Urinary bladder (tissue), 4 donors: Measurements from ENCODE around the gene LGALS7B. TPM values are rescaled to one million over a fixed set of nuclear protein-coding genes. Genes with fewer than 3 reads are reported as not detected.
A peak's percentile ranks its signal among the peaks of the same experiment; 100 is the strongest.

ENCODE experiments used
- DNase-seq: peaks from one replicate; pipeline ENCODE4 v3.0.0-alpha.2; 2015; ENCODE audit errors: extremely low spot score
- H3K27ac ChIP-seq: one replicate; pipeline ENCODE4 v1.5.1; 2013; ENCODE audit warnings: low read depth, mild to moderate bottlenecking, moderate library complexity
- H3K36me3 ChIP-seq: one replicate; pipeline ENCODE4 v1.6.1; 2013; ENCODE audit warnings: mild to moderate bottlenecking, moderate library complexity; ENCODE audit not compliant: insufficient read depth
- H3K4me1 ChIP-seq: one replicate; pipeline ENCODE4 v1.6.1; 2013; ENCODE audit warnings: mild to moderate bottlenecking, moderate library complexity; ENCODE audit not compliant: insufficient read depth
- H3K4me3 ChIP-seq: one replicate; pipeline ENCODE4 v1.5.1; 2013; ENCODE audit warnings: low read depth, low read length
- WGBS: extraction: QIAGEN DNeasy Blood & Tissue Kit; methylation state at CpG from one replicate; pipeline ENCODE4 v1.1.7; 2013; 5-methylcytosine and 5-hydroxymethylcytosine counted together
- polyA plus RNA-seq: library from polyadenylated mRNA; stranded (reverse); fragments of 200-250 nt; gene quantifications from one replicate; pipeline ENCODE4 v1.2.3, GENCODE V29; 2013
- total RNA-seq: library from RNA; depleted of rRNA; stranded (reverse); fragments of >200 nt; gene quantifications from one replicate; pipeline ENCODE4 v1.2.3, GENCODE V29; 2014
- donor health status: healthy with polysubstance abuse.
- donor health status: healthy.

LGALS7B gene
- total and polyA plus RNA-seq, 2 donors, result 1.2 TPM; not detected in 1

DNA sequence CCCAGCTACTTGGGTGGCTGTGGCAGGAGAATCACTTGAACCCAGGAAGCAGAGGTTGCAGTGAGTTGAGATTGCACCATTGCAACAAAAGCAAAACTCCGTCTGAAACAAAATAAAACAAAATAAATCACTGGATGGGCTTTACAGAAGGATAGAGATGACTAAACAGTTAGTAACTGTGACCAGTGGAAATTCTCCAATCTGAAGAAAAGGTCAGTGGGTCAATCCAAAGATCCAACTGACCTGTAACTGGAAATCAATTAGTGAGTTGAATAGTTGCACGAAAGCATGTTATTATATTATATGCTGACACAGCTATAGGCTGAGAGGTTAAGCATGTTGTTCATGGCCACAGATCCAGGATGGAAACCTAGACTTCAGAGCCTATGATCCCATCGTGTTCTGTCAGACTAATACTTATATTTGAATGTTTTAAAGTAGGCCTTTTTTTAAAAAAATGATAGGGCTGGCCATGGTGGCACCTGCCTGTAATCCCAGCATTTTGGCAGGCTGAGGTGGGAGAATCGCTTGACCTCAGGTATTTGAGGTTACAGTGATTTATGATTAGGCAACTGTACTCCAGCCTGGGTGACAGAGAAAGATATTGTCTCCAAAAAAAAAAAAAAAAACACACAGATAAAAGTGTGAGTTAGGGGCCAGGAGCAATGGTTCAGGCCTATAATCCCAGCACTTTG, 41.2 kb downstream of the LGALS7B start:
- Histone ChIP-seq H3K4me1 (no peaks in the 10 kb centered on the region), H3K36me3 (peaks cover 2% of the 10 kb centered on the region), H3K4me3 (no peak overlapping the region), H3K27ac (no peak overlapping the region)
- 86% methylated on average over 4 of the region's 4 CpGs for WGBS
- DNase-seq, result no peak

GRCh38 chr19:38831142-38831605, 42.2 kb downstream of the LGALS7B start:
- peaks cover 2% of the 10 kb centered on the region for H3K36me3 ChIP-seq
- 3% methylated on average over 16 of the region's 16 CpGs for WGBS
- no peaks in the 10 kb centered on the region for H3K4me1 ChIP-seq
- H3K4me3 ChIP-seq, result peak overlapping the region; percentile 58
- peak overlapping the region; percentile 94 for H3K27ac ChIP-seq
- DNase-seq, result no peak

DNA sequence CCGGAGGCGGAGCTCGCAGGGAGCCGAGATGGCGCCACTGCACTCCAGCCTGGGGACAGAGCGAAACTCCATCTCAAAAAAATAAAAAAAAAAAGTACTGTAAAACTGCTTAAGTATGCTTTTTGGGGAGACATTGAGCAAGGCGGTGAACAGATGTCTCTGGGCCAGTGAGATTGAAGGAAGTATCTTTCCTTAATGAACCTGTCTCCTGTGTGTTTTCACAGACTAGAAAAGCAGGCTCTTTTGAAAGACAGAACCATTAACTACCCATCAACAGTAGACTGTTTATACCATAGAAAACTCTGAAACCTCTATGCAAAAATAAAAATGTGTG, 44.1 kb downstream of the LGALS7B start:
- H3K36me3 ChIP-seq, result peaks cover 5% of the 10 kb centered on the region
- DNase-seq, result no peak
- H3K4me3 ChIP-seq, result no peak overlapping the region
- no peaks in the 10 kb centered on the region for H3K4me1 ChIP-seq
- no peak overlapping the region for H3K27ac ChIP-seq
- 93% methylated on average over 7 of the region's 7 CpGs for WGBS

DNA sequence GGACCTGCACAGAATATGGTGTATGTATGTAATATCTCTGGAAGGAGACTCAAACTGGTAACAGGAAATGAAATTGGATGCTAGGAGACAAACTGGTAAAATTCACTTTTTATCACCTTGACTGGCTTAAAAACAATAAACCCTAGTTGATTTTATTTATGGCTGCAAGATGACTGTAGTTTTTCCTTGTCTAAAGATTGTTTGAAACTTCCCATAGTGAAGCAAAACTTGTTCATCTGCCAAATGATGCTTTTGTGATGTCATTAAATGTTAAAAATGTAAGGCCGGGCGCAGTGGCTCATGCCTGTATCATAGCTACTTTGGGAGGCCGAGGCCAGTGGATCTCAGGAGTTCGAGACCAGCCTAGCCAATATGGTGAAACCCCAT, 45.1 kb downstream of the LGALS7B start:
- no peak for DNase-seq
- 85% methylated on average over 4 of the region's 4 CpGs for WGBS
- H3K4me1 ChIP-seq, result no peaks in the 10 kb centered on the region
- peaks cover 7% of the 10 kb centered on the region for H3K36me3 ChIP-seq
- no peak overlapping the region for H3K4me3 ChIP-seq
- H3K27ac ChIP-seq, result no peak overlapping the region

- 94% methylated on average over 6 of the region's 6 CpGs for WGBS
Observed at GRCh38 chr19:38834590-38834989, 45.6 kb downstream of the LGALS7B start.

GRCh38 chr19:38836159-38836982, 47.4 kb downstream of the LGALS7B start:
- peaks cover 10% of the 10 kb centered on the region for H3K36me3 ChIP-seq
- H3K4me3 ChIP-seq, result no peak overlapping the region
- WGBS, result 64% methylated on average over 8 of the region's 8 CpGs
- DNase-seq, result no peak
- no peak overlapping the region for H3K27ac ChIP-seq
- no peaks in the 10 kb centered on the region for H3K4me1 ChIP-seq

More at GRCh38 chr19:38834590-38834989, 45.6 kb downstream of the LGALS7B start:
- H3K4me3 ChIP-seq, result no peak overlapping the region
- H3K4me1 ChIP-seq, result no peaks in the 10 kb centered on the region
- DNase-seq, result no peak
- H3K36me3 ChIP-seq, result peaks cover 5% of the 10 kb centered on the region
- H3K27ac ChIP-seq, result no peak overlapping the region

DNA sequence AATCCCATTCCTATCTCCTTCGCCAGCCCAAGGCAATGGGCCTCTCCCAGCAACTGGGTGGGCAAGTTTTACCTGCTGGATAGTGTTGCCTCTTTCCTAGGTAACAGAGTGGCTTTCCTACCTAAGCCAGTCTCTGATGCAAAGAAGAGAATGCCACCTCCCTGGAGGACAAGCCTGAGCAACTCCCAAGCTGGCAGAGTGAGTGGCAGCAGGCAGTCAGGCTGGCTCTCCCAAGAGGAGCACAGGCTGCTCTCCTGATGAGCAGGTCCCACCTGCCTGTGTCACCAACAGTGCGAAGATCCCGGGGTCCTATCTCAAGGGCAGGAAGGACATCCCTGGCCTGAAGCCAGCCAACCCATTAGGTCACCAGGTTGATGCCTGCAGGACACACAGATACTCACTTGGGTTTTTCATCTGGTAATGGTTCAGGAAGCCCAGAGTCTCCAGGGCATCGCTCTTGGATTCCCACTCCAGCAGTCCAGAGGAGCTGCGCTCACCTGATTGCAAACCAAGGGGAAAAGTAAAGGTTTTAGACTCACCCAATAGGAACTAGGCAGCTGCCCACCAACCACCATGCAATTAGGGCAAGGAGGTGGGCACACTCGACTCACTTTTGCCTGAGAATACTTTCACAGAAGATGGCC, 48.1 kb downstream of the LGALS7B start:
- Histone ChIP-seq H3K4me1 (no peaks in the 10 kb centered on the region), H3K36me3 (peaks cover 10% of the 10 kb centered on the region), H3K4me3 (no peak overlapping the region), H3K27ac (no peak overlapping the region)
- WGBS, result 88% methylated on average over 6 of the region's 6 CpGs
- no peak for DNase-seq

- WGBS, result 84% methylated on average over 7 of the region's 7 CpGs
- DNase-seq, result no peak
- no peaks in the 10 kb centered on the region for H3K4me1 ChIP-seq
- peaks cover 11% of the 10 kb centered on the region for H3K36me3 ChIP-seq
- H3K4me3 ChIP-seq, result no peak overlapping the region
- H3K27ac ChIP-seq, result no peak overlapping the region
Observed at GRCh38 chr19:38837656-38838121, 48.7 kb downstream of the LGALS7B start.

DNA sequence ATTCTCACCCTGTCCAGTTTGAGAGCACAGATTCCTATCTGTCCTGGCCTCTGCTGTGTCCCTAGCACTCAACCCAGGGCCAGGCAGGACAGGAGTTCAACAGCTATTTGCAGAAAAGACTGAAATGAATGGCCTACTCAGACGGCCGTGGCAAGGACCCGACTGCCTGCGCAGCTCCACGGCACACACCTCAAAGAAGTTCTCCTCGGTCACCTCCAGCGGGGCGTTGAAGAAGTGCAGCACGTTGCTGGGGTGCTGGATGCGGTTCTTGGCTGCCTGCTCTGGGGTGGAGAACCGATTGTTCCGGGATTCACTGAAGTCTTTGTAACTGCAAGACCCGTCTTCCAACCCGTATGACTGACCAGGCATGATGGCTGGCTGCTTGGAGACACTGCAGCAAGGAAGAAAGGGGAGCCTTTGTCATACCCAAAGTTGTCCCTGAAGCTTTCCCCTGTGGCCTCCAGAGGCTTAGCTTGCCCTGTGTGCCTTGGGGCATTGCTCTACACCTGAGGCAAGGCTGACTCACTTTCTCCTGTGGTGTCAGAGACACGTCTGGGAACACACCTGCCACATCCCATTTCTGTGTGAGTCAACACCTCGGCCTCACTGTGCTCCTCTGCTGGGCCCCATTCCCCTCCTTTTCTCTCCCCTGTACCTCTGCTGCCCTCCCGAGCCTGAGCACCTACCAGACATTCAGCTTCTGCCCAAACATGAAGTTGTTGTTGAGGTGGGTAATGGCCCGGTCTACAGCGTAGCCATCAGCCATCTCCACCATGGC, 49.4 kb downstream of the LGALS7B start:
- no peak overlapping the region for H3K4me3 ChIP-seq
- 77% methylated on average over 19 of the region's 19 CpGs for WGBS
- DNase-seq, result no peak
- H3K27ac ChIP-seq, result no peak overlapping the region
- H3K36me3 ChIP-seq, result peaks cover 14% of the 10 kb centered on the region
- H3K4me1 ChIP-seq, result no peaks in the 10 kb centered on the region

DNA sequence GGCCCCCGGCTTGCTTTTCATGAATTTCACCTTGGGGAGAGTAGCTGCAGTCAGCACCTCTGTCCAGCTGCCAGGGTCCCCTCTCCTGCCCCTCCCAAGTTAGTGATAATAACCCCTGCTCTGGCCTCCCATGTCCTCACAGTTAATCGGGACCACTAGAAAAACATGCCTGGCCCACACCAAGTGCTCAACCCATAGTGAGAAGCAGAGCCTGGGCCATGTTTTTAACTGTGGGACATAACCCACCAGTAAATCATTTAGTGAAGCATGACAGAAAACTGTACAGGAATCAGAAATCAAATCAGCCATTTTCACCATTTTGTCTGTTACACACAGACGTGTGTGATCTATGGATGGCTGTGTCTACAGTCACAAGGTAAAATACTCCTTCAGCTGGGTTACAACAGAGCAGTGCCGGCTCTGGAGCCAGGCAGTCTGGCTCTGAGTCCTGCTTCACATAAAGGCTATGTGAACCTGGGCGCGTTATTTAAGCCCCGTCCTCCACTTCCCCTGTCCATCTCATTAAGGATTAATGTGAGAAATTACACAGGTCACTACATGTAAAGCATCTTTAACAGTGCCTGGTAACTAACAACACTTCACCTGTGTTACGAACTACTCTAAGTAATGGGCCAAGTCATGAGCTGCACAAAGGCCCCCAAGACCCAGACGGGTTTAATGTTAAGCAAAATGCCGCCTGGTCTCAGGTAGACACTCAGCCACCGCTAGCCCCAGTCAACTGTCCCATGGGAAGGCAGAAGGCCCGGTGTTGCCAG, 50.2 kb downstream of the LGALS7B start:
- Histone ChIP-seq H3K36me3 (peaks cover 17% of the 10 kb centered on the region), H3K4me1 (no peaks in the 10 kb centered on the region), H3K27ac (no peak overlapping the region), H3K4me3 (no peak overlapping the region)
- no peak for DNase-seq
- 83% methylated on average over 12 of the region's 12 CpGs for WGBS

GRCh38 chr19:38839816-38840582, 51.0 kb downstream of the LGALS7B start:
- H3K27ac ChIP-seq, result no peak overlapping the region
- WGBS, result 81% methylated on average over 28 of the region's 28 CpGs

DNA sequence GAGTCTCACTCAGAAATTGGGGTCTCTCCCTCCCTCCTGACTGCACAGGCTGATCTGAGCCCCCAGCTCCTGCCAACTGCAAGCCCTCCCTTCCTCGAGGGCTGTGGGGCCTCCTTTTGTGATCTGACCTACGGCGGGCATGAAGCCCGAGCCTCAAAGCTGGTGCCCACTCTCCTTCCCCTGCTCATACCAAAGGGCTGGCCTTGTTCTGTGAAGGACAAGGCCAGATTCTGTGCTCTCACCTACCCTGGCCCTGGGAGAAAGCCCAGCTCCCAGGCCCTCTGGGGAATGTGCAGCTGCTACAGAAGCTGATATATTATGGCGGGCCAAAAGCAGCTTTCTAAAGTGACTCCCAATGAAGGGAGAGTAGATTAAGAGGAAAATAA, 51.6 kb downstream of the LGALS7B start:
- no peaks in the 10 kb centered on the region for H3K4me1 ChIP-seq
- no peak overlapping the region for H3K4me3 ChIP-seq
- no peak for DNase-seq
- H3K27ac ChIP-seq, result no peak overlapping the region
- 86% methylated on average over 5 of the region's 5 CpGs for WGBS
- peaks cover 17% of the 10 kb centered on the region for H3K36me3 ChIP-seq

More at GRCh38 chr19:38839816-38840582, 51.0 kb downstream of the LGALS7B start:
- Histone ChIP-seq H3K4me1 (no peaks in the 10 kb centered on the region), H3K36me3 (peaks cover 17% of the 10 kb centered on the region), H3K4me3 (no peak overlapping the region)
- DNase-seq, result no peak
